ENCODE measurements around the gene ORM1. TPM values are rescaled to one million over a fixed set of nuclear protein-coding genes. Genes with fewer than 3 reads are reported as not detected.
A peak's percentile ranks its signal among the peaks of the same experiment; 100 is the strongest.

The ORM1 gene
- total and polyA plus RNA-seq, 2 of the 8 experiments (the other 6 are each of a cell fraction or from before 2014, with no cell fraction given) = 0.32 TPM; not detected in 1

- Histone ChIP-seq H3K9ac (replicated peaks in 1 of 4; ENCODE audit: extremely low read depth in 1 of 4, low read depth in 3 of 4, low read length in 3 of 4) (no peak overlapping the region), H4K91ac (replicated peaks; ENCODE audit: insufficient read length, low read length) (no peak overlapping the region), H3K18ac (ENCODE audit: extremely low read depth, low read length) (no peak overlapping the region), H3K79me2 (ENCODE audit: control insufficient read depth in 1 of 2, insufficient read depth in 2 of 2, low read length in 2 of 2) (no peaks in the 10 kb centered on the region), H3K4ac (replicated peaks; ENCODE audit: insufficient read length, low read depth, low read length) (no peak overlapping the region), H4K5ac (ENCODE audit: insufficient read length, low read depth, low read length) (no peak overlapping the region), H3K36me3 (ENCODE audit: control insufficient read depth in 2 of 4, insufficient read depth in 4 of 4, low read length in 3 of 4) (peaks cover 3 to 33% (median 22%) of the 10 kb centered on the region in 4 experiments; a peak in 7 of 8 replicates), H4K8ac (ENCODE audit: extremely low read depth, insufficient read depth, low read length) (no peak overlapping the region), H2BK15ac (ENCODE audit: low read length) (no peak overlapping the region), H3K23me2 (ENCODE audit: low read depth, low read length) (peaks cover 11% of the 10 kb centered on the region; the same call in 1 of the 2 replicates), H3K27ac (ENCODE audit: low read depth, low read length) (0 out of 2 replicates have a peak overlapping the region, but pooled peaks have one; percentile 39), H2AFZ (ENCODE audit: low read length) (no peak overlapping the region), H2BK120ac (replicated peaks; ENCODE audit: low read depth, low read length) (no peak overlapping the region), H3K79me1 (ENCODE audit: low read depth, low read length) (no peaks in the 10 kb centered on the region), H2AK5ac (ENCODE audit: low read depth, low read length) (peak overlapping the region; percentile 88; the same call in 1 of the 2 replicates), H3K27me3 (replicated peaks in 1 of 4; ENCODE audit: control insufficient read depth in 3 of 4, extremely low read depth in 1 of 4, insufficient read depth in 3 of 4, low read length in 3 of 4) (no peaks in the 10 kb centered on the region), H3K23ac (ENCODE audit: insufficient read length) (no peak overlapping the region), H3K9me3 (ENCODE audit: insufficient read depth in 2 of 2, low read depth in 1 of 2, low read length in 1 of 2) (no peaks in the 10 kb centered on the region), H3K14ac (ENCODE audit: insufficient read length) (no peak overlapping the region), H3K4me1 (replicated peaks in 1 of 4; ENCODE audit: control insufficient read depth in 3 of 4, insufficient read depth in 4 of 4, low read length in 3 of 4) (peaks cover 7 to 28% (median 16%) of the 10 kb centered on the region in 4 experiments), H2BK20ac (ENCODE audit: low read length) (no peak overlapping the region), H2BK12ac (ENCODE audit: low read depth, low read length) (0 out of 2 replicates have a peak overlapping the region, but pooled peaks have one; percentile 44), H4K20me1 (replicated peaks in 1 of 2; ENCODE audit: control insufficient read depth in 1 of 2, insufficient read depth in 2 of 2, low read length in 2 of 2) (peaks cover 0 to 2% of the 10 kb centered on the region in 2 experiments), H2BK5ac (ENCODE audit: low read depth, low read length) (peak overlapping the region; percentile 71; the same call in 1 of the 2 replicates), H3K56ac (replicated peaks; ENCODE audit: insufficient read length, low read depth, low read length) (no peak overlapping the region), H3K4me3 (ENCODE audit: extremely low read depth in 1 of 4, insufficient read depth in 2 of 4, low read depth in 3 of 4, low read length in 4 of 4) (no peak overlapping the region), H3K4me2 (ENCODE audit: insufficient read depth in 1 of 2, low read depth in 2 of 2, low read length in 2 of 2) (no peak overlapping the region)
- POLR2A ChIA-PET (ENCODE audit: partially characterized antibody) = interaction anchor here (1.1 to 1.4 kb wide), 3 partner anchors 11 to 19 kb away, joined by 3 to 4 read pairs (median 3); no protein-coding TSS in a partner anchor
- no peak for FAIRE-seq
- WGBS, 2 experiments (ENCODE audit: extremely low coverage in 1 of 2, insufficient coverage in 1 of 2, insufficient read length in 1 of 2, insufficient replicate concordance in 2 of 2, low coverage in 1 of 2, low lambda C conversion rate in 2 of 2, missing lambda C conversion rate in 1 of 2) = 95% methylated on average over 6 of the region's 6 CpGs; no CpG with 5 or more reads in 1 of the 2 experiments
- TF ChIP-seq, protein P1, sequence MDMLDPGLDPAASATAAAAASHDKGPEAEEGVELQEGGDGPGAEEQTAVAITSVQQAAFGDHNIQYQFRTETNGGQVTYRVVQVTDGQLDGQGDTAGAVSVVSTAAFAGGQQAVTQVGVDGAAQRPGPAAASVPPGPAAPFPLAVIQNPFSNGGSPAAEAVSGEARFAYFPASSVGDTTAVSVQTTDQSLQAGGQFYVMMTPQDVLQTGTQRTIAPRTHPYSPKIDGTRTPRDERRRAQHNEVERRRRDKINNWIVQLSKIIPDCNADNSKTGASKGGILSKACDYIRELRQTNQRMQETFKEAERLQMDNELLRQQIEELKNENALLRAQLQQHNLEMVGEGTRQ (IDR thresholded peaks at IDR 0.05; ENCODE audit: low read length) = no peak
- TF ChIP-seq POLR2A (IDR thresholded peaks at IDR 0.05; ENCODE audit: control extremely low read depth in 1 of 2, low read depth in 2 of 2, low read length in 2 of 2) = no peak
- no peak for TF ChIP-seq TAF1 (IDR thresholded peaks at IDR 0.05; ENCODE audit: low read depth, low read length)
- CTCF ChIA-PET (ENCODE audit: partially characterized antibody) = interaction anchor here (0.6 to 1.7 kb wide), 4 partner anchors 20 to 72 kb away, joined by 3 to 4 read pairs (median 3); partner anchors contain the start of gene AKNA
- no peak for DNase-seq (ENCODE audit: low read depth in 1 of 2, low spot score in 2 of 2)
These were observed 44.5 kb downstream of the ORM1 start for GRCh38 chr9:114367366-114367765.

All from H1 (cell line).